Trophoblast cell (in vitro differentiated cells and primary cell): ENCODE data around the gene SQOR.

ENCODE experiments used
- DNase-seq, 2 donors: peaks; one replicate each; pipeline ENCODE4 v3.0.0-alpha.2; 2016
- H2AFZ ChIP-seq: 2 replicates; pipeline ENCODE4 v1.6.1; 2013; ENCODE audit warnings: low read length, moderate library complexity, mild to moderate bottlenecking; ENCODE audit not compliant: insufficient read depth, poor library complexity
- H2AK5ac ChIP-seq: 2 replicates; pipeline ENCODE4 v1.6.1; 2013; ENCODE audit warnings: mild to moderate bottlenecking, low read length
- H2BK120ac ChIP-seq: 2 replicates; pipeline ENCODE4 v1.6.1; 2013; ENCODE audit warnings: low read length, mild to moderate bottlenecking, moderate library complexity; ENCODE audit not compliant: insufficient read depth, poor library complexity
- H2BK12ac ChIP-seq: 2 replicates; pipeline ENCODE4 v1.6.1; 2013; ENCODE audit warnings: mild to moderate bottlenecking, low read length, moderate library complexity
- H2BK5ac ChIP-seq: 2 replicates; pipeline ENCODE4 v1.6.1; 2013; ENCODE audit warnings: low read length, low read depth, moderate library complexity, mild to moderate bottlenecking; ENCODE audit not compliant: poor library complexity
- H3K14ac ChIP-seq: 2 replicates; pipeline ENCODE4 v1.6.1; 2013; ENCODE audit warnings: mild to moderate bottlenecking, low read length
- H3K18ac ChIP-seq: 2 replicates; pipeline ENCODE4 v1.6.1; 2013; ENCODE audit warnings: mild to moderate bottlenecking, low read length
- H3K23ac ChIP-seq: 2 replicates; pipeline ENCODE4 v1.6.1; 2013; ENCODE audit warnings: low read length
- H3K27ac ChIP-seq: 2 replicates; pipeline ENCODE4 v1.5.1; 2013; ENCODE audit warnings: low read depth, mild to moderate bottlenecking, inconsistent platforms, low read length, moderate library complexity
- H3K27me3 ChIP-seq: 2 replicates; pipeline ENCODE4 v1.6.1; 2013; ENCODE audit warnings: inconsistent platforms, mild to moderate bottlenecking, low read length, moderate library complexity; ENCODE audit not compliant: insufficient read depth
- H3K36me3 ChIP-seq, 2 experiments: 1 replicate in 1 of 2; 2 replicates in 1 of 2; pipeline ENCODE4 v1.6.1; 2013; ENCODE audit warnings: low read length in 2 of 2, mild to moderate bottlenecking in 2 of 2, moderate library complexity in 1 of 2; ENCODE audit not compliant: insufficient read depth in 2 of 2, control insufficient read depth in 1 of 2
- H3K4ac ChIP-seq: 2 replicates; pipeline ENCODE4 v1.6.1; 2013; ENCODE audit warnings: low read depth, mild to moderate bottlenecking, low read length, moderate library complexity
- H3K4me1 ChIP-seq, 2 experiments: 1 replicate in 1 of 2; 2 replicates in 1 of 2; pipeline ENCODE4 v1.6.1; 2013; ENCODE audit warnings: low read length in 2 of 2, mild to moderate bottlenecking in 2 of 2, moderate library complexity in 1 of 2; ENCODE audit not compliant: insufficient read depth in 2 of 2, control insufficient read depth in 1 of 2
- H3K4me2 ChIP-seq: 2 replicates; pipeline ENCODE4 v1.6.1; 2013; ENCODE audit warnings: inconsistent platforms, mild to moderate bottlenecking, low read length, moderate library complexity
- H3K4me3 ChIP-seq: 2 replicates; pipeline ENCODE4 v1.5.1; 2013; ENCODE audit warnings: mild to moderate bottlenecking, low read depth, low read length, inconsistent platforms
- H3K79me1 ChIP-seq: one replicate; pipeline ENCODE4 v1.6.1; 2013; ENCODE audit warnings: low read length
- H3K79me2 ChIP-seq: 2 replicates; pipeline ENCODE4 v1.6.1; 2013; ENCODE audit warnings: low read length, mild to moderate bottlenecking; ENCODE audit not compliant: control insufficient read depth, insufficient read depth, poor library complexity
- H3K9ac ChIP-seq: 2 replicates; pipeline ENCODE4 v1.6.1; 2013; ENCODE audit warnings: mild to moderate bottlenecking, low read length
- H3K9me3 ChIP-seq: 2 replicates; pipeline ENCODE4 v1.6.1; 2013; ENCODE audit warnings: low read depth, mild to moderate bottlenecking, control low read depth, inconsistent platforms, low read length; ENCODE audit not compliant: insufficient read depth
- H4K12ac ChIP-seq: 2 replicates; pipeline ENCODE4 v1.6.1; 2013; ENCODE audit warnings: low read depth, mild to moderate bottlenecking, low read length, moderate library complexity
- H4K8ac ChIP-seq: 2 replicates; pipeline ENCODE4 v1.6.1; 2013; ENCODE audit warnings: low read depth, mild to moderate bottlenecking, low read length, moderate library complexity
- H4K91ac ChIP-seq: one replicate; pipeline ENCODE4 v1.6.1; 2013; ENCODE audit warnings: low read depth, mild to moderate bottlenecking, low read length, moderate library complexity
- WGBS: extraction: QIAGEN DNeasy Blood & Tissue Kit; methylation state at CpG from one replicate; pipeline ENCODE4 v1.1.7; 2013; ENCODE audit warnings: missing lambda C conversion rate; ENCODE audit not compliant: insufficient read length, insufficient coverage; ENCODE audit errors: extremely low coverage; 5-methylcytosine and 5-hydroxymethylcytosine counted together

Gene SQOR

DNA sequence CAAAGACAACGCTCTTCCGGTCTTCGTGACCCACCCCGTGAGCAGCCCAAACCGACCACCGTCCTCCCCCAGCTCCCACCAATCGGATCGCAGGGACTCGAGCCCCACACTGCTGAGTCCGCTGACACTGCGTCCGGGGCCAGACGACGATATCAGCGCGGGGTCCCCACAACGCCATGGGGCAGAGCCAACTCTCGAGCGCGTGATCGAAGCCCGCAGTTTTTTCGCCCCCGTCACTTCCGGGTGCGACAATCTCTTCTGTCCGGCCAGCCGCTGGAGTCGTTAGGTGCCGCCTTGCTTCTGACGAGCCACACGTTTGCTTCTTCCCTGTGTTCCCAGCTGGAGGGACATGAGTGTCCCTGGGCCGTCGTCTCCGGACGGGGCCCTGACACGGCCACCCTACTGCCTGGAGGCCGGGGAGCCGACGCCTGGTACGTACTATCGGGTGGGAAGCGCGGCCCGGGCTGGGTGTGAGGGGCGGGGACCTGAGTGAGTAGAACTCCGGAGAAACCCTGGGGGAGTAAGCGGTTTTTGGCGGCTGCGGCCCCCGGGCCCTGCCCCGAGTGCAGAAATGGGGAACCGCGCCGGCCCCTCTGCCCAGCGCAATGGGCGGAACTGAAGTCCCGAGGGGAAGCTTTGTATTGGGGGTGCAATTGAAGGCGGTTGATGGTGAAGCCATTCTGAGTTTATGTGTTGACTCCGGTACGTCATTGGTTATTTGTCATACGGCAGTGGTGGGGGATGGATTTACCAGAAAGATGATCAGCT is 47.5 kb upstream of the SQOR start, which contains the start of gene BLOC1S6:
Gene BLOC1S6 (plus strand): TSS at position 285 of the 768 bp plus-strand sequence. CDS start 65 bp downstream, at position 350.
- peak within 1 kb of the TSS; percentile 89 for H3K14ac ChIP-seq
- peak within 1 kb of the TSS; percentile 91 for H3K4me3 ChIP-seq
- H3K27me3 ChIP-seq, result no peaks in the 10 kb centered on the region
- H3K79me1 ChIP-seq, result peaks cover 12% of the 10 kb centered on the region
- no peak within 1 kb of the TSS for H3K23ac ChIP-seq
- H3K9me3 ChIP-seq, result no peaks in the 10 kb centered on the region
- H2AK5ac ChIP-seq, result no peak within 1 kb of the TSS
- peaks cover 0 to 10% of the 10 kb centered on the region in 2 experiments for H3K4me1 ChIP-seq
- no peak within 1 kb of the TSS for H2BK12ac ChIP-seq
- H3K4me2 ChIP-seq, result peak within 1 kb of the TSS; percentile 90
- H4K12ac ChIP-seq, result peak within 1 kb of the TSS; percentile 75
- peak within 1 kb of the TSS; percentile 80 for H2AFZ ChIP-seq
- peak within 1 kb of the TSS; percentile 90 for H4K91ac ChIP-seq
- H3K27ac ChIP-seq, result peak within 1 kb of the TSS; percentile 95
- peak; percentile 90 to 97 for DNase-seq
- H2BK5ac ChIP-seq, result peak within 1 kb of the TSS; percentile 84
- H4K8ac ChIP-seq, result peak within 1 kb of the TSS; percentile 92
- H3K4ac ChIP-seq, result peak within 1 kb of the TSS; percentile 71
- peak within 1 kb of the TSS; percentile 88 for H3K9ac ChIP-seq
- peaks cover 9% of the 10 kb centered on the region for H3K79me2 ChIP-seq
- peak within 1 kb of the TSS; percentile 89 for H3K18ac ChIP-seq
- H3K36me3 ChIP-seq, result no peaks in the 10 kb centered on the region
- WGBS, result no CpG with 5 or more reads among the region's 62 CpGs
- H2BK120ac ChIP-seq, result peak within 1 kb of the TSS; percentile 78

DNA sequence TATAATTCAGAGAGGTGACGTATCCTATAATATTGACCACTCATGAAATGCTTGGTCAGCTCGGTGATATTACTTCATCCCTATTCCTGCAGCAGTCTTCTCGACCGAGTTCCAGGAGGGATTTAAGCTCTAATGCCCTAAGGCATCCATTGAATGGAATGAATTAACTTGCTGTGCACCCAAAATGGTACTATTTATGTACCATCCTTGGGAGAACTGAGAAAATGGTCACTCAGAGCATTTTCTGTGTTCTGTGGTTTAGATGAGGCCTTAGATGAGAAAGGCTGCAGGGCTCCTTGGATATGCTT is 47.0 kb upstream of the SQOR start:
- H3K23ac ChIP-seq, result no peak overlapping the region
- peaks cover 2% of the 10 kb centered on the region in 2 experiments for H3K36me3 ChIP-seq
- peak overlapping the region; percentile 44 for H3K4ac ChIP-seq
- peak overlapping the region; percentile 90 for H3K4me2 ChIP-seq
- H3K4me1 ChIP-seq, result peaks cover 0 to 10% of the 10 kb centered on the region in 2 experiments
- H3K18ac ChIP-seq, result no peak overlapping the region
- H3K27ac ChIP-seq, result no peak overlapping the region
- peak overlapping the region; percentile 91 for H3K4me3 ChIP-seq
- DNase-seq, result no peak
- peak overlapping the region; percentile 88 for H3K9ac ChIP-seq
- peak overlapping the region; percentile 80 for H2AFZ ChIP-seq
- no peaks in the 10 kb centered on the region for H3K9me3 ChIP-seq
- peak overlapping the region; percentile 75 for H4K12ac ChIP-seq
- H2BK120ac ChIP-seq, result no peak overlapping the region
- H3K79me2 ChIP-seq, result peaks cover 9% of the 10 kb centered on the region
- H2AK5ac ChIP-seq, result no peak overlapping the region
- no peak overlapping the region for H2BK5ac ChIP-seq
- peaks cover 12% of the 10 kb centered on the region for H3K79me1 ChIP-seq
- no peak overlapping the region for H2BK12ac ChIP-seq
- no peaks in the 10 kb centered on the region for H3K27me3 ChIP-seq
- WGBS, result no CpG with 5 or more reads among the region's 4 CpGs
- H3K14ac ChIP-seq, result no peak overlapping the region
- H4K8ac ChIP-seq, result peak overlapping the region; percentile 92
- no peak overlapping the region for H4K91ac ChIP-seq

DNA sequence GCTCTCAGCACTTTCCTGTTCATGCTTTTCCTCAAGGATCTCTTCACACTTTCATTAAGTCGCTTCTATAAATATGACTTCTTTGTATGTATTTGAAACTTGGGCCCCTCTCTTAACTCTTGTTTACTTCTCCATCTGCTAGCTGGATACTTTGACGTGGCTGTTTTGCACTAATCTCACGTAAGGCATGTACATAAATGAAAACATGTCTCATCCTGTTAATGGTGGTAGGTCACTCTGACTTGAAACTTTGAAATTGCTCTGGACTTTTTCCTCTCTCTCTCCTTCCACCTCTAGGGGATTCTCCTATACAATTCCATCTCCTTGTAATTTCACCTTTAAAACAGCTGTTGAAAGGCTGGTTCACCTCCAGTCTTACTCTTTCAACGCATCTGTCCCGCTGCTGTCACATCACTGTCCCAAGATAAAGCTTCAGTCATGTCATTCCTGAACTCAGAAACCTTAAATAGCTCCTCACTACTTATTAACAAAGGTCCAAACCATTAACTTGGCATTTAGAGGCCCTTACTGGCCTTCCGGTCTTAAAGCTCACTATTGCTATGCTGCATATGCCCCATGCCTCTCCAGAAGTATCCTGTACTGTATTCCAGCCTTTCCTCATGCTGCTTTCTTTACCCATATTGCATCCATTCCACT is 46.5 kb upstream of the SQOR start:
- peak overlapping the region; percentile 90 for H3K4me2 ChIP-seq
- no peak overlapping the region for H2BK5ac ChIP-seq
- no peaks in the 10 kb centered on the region for H3K27me3 ChIP-seq
- H2AK5ac ChIP-seq, result no peak overlapping the region
- WGBS, result no CpG with 5 or more reads among the region's 6 CpGs
- H3K27ac ChIP-seq, result no peak overlapping the region
- no peak overlapping the region for H2BK120ac ChIP-seq
- H2BK12ac ChIP-seq, result no peak overlapping the region
- peaks cover 2% of the 10 kb centered on the region in 2 experiments for H3K36me3 ChIP-seq
- peaks cover 9% of the 10 kb centered on the region for H3K79me2 ChIP-seq
- H4K12ac ChIP-seq, result no peak overlapping the region
- H3K18ac ChIP-seq, result no peak overlapping the region
- no peaks in the 10 kb centered on the region for H3K9me3 ChIP-seq
- peaks cover 0 to 10% of the 10 kb centered on the region in 2 experiments for H3K4me1 ChIP-seq
- H3K14ac ChIP-seq, result no peak overlapping the region
- no peak overlapping the region for H4K91ac ChIP-seq
- H3K9ac ChIP-seq, result no peak overlapping the region
- H4K8ac ChIP-seq, result no peak overlapping the region
- peak overlapping the region; percentile 59 for H3K4ac ChIP-seq
- no peak overlapping the region for H2AFZ ChIP-seq
- H3K79me1 ChIP-seq, result peaks cover 12% of the 10 kb centered on the region
- DNase-seq, result no peak
- H3K4me3 ChIP-seq, result no peak overlapping the region
- H3K23ac ChIP-seq, result no peak overlapping the region

DNA sequence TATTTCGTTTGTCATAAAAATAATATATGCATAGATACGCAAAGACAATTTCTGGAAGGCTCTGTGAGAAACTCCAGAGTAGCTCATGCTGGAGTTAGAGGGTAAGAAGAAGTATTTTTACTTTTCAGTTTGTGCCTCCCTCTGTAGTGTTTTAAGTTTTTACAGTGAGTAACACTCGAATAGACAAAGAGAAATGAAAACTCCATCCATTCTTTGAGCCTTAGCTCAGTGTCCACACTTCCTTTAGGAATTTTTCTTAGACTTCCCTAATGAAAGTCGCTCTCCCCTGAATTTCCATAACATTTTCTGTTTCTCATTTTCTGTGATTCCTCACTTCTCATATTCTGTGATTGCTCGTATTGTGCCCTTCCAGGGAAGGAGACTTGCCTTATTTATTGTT is 45.6 kb upstream of the SQOR start:
- Histone ChIP-seq H3K79me1 (peaks cover 12% of the 10 kb centered on the region), H4K12ac (no peak overlapping the region), H3K4me3 (no peak overlapping the region), H3K14ac (no peak overlapping the region), H3K79me2 (peaks cover 9% of the 10 kb centered on the region), H2BK5ac (no peak overlapping the region), H3K27ac (no peak overlapping the region), H3K4me1 (peaks cover 0 to 10% of the 10 kb centered on the region in 2 experiments), H3K4ac (no peak overlapping the region), H2BK120ac (no peak overlapping the region), H3K4me2 (no peak overlapping the region), H3K18ac (no peak overlapping the region), H3K27me3 (no peaks in the 10 kb centered on the region), H2BK12ac (no peak overlapping the region), H3K9ac (no peak overlapping the region), H2AFZ (no peak overlapping the region), H4K8ac (no peak overlapping the region), H3K23ac (no peak overlapping the region), H3K36me3 (peaks cover 2% of the 10 kb centered on the region in 2 experiments), H2AK5ac (no peak overlapping the region), H3K9me3 (no peaks in the 10 kb centered on the region), H4K91ac (no peak overlapping the region)
- no peak for DNase-seq
- WGBS, result no CpG with 5 or more reads among the region's 5 CpGs
